NCI-H1092 treated with DMSO at 0.1 percent for 48 hours (cell line): ENCODE data around the gene AHR.
A peak's percentile ranks its signal among the peaks of the same experiment; 100 is the strongest.

ENCODE experiments used
- DNase-seq: peaks from one replicate; lab custom pipeline; 2025; lab: John Stamatoyannopoulos, UW

The AHR gene

DNA sequence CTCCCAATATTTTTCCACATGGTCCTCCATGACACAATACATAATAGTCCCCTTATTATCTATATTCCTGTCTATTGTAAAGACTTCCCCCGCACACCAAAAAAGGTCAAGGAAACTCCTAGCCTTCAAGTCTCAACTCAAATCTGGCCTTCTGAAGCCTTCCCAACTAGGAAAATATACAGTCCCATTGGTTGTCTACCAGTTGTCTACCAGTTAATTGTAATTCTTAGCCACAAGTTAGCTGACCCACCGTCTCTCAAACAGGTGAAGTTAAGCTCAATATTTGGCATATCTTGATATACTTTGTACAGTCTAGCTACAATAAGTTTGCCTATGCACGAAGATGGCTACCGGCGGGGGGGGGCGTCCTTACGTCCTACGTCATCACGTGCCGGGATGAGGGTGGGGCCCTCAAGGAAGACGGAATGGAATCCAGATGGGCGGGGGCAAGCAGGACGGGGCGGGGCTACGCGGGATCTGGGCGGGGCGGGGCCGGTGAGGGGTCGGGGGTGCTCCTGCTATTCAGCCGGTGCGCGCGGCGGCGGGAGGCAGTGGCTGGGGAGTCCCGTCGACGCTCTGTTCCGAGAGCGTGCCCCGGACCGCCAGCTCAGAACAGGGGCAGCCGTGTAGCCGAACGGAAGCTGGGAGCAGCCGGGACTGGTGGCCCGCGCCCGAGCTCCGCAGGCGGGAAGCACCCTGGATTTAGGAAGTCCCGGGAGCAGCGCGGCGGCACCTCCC is at the start of gene AHR:
Gene AHR (plus strand): TSS at position 551 of the 738 bp plus-strand sequence. CDS start 613 bp downstream, outside the sequence.
- DNase-seq: peak; percentile 88

DNA sequence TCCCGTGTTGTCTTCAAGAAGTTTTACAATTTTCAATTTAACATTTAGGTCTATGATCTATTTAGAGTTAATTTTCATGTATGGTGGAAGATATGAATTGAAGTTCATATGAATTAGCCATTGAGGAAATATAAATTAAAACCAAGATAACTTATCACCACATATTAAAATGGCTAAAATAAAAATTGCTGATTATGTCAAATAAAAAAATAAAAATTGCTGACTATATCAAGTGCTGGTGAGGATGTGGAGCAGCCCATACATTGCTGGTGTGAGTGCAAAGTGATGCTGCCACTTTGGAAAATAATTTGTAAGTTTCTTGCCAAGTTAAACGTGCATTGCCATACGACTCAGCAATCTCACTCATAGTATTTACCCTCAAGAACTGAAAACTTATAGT is 44.6 kb upstream of the AHR start:
- no peak for DNase-seq

DNA sequence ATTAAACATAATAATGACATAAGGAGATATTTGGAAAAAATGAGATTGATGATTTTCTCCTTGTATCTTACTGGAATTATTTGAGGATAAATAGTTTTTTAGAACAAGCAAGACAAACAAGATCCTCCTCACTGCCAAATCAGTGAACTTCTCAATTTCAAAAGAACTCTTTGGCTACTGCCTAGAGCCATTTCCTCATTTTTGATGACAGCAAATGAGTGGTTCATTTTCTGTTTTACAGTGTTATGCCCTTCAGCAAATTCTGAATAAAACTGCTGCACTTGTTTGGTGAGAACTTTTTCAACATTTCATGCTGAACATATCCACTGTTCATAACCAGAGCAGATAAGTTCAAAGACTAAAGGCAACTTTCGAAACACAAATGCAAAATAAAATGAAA is 42.5 kb upstream of the AHR start:
- DNase-seq: no peak

DNA sequence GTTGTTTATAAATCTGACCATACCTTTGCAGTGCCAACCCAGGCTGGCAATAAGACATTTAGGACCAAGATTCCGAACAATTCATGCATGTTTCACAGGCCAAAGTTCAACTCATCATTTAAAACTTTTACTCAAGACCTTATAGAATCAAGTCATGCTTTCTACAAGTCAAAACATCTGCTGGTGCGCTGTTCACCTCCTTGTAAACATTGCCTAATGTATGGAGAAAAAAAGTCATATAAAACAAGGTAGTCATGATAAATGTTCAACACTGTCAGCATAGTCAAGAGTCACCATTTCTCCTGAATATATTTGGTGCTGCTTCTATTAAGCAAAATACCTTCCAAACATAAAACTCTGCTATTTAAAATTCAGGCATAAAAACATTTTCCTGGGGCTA is 42.1 kb upstream of the AHR start:
- no peak for DNase-seq

DNA sequence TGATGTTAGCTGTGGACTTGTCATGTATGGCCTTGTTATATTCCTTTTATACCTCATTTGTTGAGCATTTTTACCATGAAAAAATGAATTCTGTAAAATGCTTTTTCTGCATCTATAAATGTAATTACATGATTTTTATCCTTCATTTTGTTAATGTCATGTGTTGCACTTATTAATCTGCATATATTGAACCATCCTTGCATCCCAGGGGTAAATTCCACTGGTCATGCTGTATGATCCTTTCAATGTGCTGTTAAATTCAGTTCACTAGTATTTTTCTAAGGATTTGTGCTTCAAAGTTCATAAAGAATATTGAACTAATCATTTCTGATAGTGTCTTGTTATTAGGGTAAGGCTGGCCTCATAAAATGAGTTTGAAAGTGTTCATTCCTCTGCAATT is 31.9 kb upstream of the AHR start:
- DNase-seq: no peak

DNA sequence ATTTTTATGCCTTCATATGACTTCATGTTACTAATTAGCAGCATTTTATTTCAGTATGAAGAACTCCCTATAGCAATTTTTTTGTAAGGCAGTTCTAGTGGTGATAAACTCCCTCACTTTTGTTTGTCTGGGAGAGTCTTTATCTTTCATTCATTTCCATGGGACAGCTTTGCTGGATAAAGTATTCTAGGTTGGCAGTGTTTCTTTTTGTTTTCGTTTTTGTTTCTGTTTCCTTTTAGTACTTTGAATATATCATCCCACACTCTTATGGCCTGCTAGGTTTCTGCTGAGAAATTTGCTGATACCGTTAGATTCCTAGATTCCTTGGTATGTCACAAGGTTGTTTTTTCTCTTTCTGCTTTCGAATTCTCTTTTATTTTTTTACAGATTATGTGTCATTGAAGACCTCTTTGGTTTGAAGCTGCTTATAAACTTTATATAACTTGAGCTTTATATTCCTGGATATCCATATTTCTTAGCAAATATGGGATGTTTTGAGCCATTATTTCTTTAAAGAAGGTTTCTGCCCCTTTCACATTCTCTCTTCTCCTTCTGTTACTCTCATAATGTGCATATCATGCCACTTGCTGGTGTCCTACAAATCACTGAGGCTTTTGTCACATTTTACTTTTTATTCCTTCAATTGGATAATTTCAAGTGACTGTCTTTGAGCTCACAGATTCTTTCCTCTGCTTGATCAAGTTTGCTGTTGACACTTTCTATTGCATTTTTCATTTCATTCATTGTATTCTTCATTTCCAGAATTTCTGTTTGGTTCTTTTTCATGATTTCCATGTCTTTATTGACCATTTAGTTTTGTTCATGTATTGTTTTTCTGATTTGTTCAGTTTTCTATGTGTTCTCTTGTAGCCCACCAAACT is 28.9 kb upstream of the AHR start:
- DNase-seq: no peak

DNA sequence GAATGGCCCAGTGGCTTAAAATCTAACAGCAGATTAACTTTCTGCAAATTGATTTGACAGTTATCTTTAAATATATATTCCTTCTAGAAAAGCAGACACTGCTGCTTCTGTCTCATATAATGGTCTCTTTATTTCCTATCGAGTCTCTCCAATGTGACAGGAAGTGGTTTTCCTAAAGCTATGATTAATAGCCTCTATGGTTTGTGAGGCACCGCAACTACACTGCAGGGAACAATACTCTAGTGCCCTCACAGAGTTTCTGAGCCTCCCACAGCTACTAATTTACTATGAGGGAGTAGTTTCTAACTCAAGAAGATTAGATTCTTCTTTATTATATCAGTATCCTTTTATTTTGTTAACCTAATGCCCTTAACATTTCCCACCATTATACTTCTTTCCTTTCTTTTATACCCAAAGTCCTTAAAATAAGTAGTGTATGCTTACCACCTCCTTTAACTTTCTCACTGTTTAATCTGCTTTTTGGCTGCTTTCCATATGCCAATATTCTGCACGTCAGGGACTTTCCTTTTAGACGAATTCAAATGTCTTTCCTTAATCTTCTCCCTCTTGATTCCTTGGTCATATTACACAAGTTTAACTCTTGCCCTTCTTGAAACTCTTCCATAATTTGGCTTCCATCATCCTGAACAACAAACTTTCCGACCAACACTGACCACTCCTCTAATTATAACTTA is 23.8 kb upstream of the AHR start:
- DNase-seq: no peak

DNA sequence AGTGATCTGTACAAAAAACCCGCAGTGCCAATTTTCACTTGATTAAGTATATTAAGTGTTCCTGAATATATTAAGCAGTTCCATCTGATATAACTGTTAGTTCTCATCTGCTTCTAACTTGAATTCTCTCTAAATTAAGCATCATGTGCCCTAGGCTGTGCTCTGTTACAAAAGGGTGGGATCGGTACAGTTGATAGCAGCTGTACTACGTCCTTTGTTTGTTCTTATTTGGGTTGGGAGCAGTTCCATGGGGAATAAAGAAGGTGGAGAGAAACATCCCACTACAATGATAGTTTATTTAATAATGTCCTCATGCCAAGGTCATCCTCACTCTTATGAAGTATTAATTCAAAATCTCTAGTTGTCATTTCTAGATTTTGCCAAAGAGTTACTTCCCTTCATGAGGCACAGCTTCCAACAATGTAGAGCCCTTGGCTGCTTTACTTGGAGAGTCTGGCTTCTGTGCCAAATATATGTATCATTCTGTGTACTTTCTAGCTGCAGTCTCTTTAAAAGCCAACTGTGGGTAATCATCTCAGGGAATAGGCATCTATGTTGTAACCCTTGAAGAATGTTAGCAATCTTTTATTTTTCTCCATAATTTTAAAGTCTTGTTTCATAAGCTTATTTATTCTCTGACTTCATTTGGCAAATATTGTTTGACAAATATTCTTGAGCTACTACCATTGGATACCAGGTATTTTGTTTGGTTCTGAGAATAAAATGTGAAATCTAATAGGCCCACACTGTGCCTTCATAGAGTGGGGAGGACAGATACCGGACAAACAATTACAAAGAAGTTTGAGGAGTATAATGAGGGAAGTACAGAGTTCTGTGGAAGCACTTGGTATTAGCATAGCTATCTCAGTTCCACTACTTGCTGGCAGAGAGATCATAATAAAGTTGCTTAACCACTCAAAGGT is 22.4 kb upstream of the AHR start:
- no peak for DNase-seq

DNA sequence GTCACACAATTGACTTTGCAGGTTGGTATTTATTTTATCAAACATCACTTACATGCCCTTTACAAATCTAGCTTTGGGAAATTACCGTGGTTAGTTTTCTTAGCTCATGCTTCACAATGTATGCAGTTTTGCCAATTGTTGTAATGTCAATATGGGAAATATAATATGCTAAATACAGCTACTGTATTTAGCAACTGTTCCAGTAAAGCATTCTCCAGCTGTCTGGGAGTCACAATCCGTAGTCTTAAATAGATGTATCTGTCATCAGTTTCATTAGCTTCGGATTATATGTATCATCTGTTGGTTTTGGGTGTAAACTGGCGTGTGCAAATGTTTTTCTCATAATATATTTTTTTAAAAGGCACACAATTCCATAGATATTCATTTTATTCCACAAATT is 19.4 kb upstream of the AHR start:
- DNase-seq: no peak

DNA sequence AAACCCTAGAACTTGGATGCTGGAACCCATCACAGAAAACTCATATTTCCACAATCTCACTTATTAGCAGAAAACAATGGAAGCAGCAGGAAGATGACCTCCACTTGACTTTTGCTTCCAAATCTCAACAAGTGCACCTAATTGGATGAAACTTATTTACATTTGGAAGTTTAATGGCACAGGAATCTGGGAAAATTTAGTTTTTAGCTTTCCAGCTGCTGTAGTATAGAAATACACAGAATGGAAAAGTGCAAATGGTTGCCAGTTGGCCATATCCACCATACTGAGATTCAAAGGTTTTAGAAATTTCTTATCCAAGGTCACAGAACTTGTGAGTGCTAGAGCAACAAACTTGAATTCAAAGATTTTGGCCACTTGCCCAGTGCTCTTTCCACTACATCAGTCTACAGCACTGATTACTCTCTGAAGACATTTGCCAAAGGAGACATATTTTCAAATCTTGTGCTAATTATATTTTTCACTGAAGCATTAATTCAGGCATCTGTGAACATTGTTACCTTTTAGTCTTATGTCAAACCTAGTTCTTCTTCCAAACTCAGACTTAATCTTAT is 9.3 kb upstream of the AHR start:
- DNase-seq: no peak

DNA sequence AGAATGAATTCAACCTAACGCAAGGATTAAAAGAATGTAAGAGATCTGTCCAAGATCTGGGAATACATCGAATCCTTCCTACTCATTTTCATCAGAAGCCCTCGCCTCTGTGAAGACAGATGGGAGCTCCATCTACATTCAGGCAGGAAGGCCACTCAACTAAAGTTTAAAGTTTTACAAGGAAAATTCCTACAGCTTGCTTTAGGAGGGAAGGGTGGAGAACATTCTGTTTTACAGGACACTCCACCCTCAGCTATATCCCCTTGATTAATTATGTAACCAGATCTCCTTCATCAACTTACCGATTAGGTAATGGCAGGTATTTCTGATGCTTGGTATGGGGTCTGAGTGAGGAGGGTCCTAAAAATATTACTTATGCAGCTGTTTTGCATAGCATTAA is 5.6 kb upstream of the AHR start:
- no peak for DNase-seq

DNA sequence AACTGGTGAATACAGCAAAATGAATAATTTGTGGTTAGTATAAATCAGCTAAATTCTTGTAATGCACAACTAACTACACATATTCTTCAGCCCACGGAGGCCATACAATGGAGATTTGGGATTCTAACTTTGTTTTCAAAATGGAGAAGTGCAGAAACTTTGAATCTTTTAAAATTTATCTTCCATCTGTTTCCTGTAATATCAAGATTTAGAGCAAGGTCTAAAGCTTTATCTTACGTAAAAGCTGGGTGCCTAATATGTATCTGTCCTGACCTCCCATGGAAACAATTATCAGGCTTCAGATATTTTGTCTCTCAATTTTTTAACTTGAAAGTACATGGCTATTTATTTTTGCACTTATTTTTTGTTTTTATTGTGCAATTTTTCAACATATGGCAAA is 5.0 kb upstream of the AHR start:
- no peak for DNase-seq

DNA sequence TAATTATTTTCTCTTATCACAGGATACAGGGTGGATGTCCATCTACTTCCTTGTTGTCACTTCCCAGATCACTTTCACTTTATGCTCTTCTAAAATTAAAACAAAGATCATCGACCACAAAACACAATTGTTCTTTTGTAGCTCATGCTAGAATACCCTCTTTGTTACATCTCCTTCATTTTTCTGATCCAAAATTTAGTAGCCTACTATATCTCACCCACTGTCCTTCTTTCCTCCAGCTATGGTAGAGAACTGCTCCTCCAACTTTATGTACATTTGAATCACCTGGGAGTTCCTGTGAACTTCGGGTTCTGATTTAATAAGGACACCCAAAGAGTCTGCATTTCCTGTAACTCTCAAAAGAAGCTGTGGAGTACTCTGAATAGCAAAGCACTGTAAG is 1.2 kb upstream of the AHR start:
- DNase-seq: no peak

DNA sequence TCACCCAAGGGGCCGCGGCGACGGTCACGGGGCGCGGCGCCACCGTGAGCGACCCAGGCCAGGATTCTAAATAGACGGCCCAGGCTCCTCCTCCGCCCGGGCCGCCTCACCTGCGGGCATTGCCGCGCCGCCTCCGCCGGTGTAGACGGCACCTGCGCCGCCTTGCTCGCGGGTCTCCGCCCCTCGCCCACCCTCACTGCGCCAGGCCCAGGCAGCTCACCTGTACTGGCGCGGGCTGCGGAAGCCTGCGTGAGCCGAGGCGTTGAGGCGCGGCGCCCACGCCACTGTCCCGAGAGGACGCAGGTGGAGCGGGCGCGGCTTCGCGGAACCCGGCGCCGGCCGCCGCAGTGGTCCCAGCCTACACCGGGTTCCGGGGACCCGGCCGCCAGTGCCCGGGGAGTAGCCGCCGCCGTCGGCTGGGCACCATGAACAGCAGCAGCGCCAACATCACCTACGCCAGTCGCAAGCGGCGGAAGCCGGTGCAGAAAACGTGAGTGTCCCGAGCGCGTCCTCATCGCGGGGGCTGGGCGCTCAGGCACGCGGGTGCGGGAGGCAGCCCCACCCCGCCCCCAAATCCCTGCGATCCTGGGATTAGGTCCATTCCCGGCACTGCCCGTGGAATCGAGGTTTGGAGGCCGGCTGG is 509 bp downstream of the AHR start:
- DNase-seq: peak; percentile 29

DNA sequence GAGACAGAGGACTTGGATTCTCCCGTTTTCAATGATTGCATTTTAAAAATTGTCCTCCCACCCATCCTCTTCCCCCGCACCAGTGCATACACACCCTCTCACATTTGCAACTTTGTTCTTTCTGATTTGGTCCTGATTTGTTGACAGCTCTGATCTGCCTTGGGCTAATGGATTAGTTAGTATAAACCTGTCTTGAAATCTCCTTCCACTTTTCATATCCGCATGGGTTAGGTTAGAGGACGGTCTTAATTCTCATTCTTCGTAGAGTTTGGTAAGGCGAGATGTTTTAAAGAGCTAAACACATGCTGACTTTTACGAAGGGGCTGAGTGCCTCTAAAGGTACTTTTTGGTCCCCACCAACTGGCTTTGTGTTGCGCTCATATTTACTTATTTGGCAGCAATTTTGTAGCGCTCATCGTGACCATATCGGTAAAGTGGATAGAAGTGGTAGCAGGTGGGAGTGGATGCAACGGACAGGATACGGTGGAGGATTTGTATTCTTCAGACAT is 1.1 kb downstream of the AHR start:
- DNase-seq: peak; percentile 29

DNA sequence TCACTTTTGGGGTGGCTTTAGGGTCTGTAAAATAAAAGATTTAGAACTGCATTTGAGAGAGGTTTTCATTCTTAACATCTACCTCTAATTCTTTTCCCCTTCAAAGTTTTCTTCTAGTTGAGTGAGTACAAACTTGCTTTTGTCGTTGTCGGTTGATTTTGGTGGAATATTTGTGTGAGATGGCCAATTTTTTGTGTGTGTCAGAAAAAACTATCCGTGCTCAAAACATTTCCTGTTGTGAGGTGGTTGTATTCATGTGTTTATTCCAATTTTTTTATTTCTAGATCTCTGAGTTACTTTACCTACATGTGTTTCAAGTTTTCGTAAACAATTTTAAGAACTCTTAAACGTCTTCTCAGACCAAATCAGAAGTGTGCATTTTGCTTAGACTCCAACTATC is 1.6 kb downstream of the AHR start:
- DNase-seq: no peak

DNA sequence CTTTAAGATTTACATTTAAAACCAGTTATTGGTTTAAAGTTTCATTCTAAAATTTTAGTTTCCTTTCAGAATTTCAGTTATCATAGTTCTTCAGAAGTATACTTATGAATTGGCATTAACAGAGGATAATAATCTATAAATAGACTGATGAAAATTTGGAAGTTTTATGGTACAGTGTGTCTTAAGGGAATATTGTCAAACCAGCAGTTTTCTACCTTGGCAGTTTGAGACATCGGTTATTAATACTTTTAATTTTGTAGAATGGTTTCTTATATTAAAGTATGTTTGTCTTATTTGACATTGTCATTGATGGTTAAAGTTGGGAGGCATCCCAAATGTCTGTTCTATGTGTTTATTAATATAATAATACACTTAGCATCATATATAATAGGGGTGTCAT is 2.0 kb downstream of the AHR start:
- DNase-seq: no peak

DNA sequence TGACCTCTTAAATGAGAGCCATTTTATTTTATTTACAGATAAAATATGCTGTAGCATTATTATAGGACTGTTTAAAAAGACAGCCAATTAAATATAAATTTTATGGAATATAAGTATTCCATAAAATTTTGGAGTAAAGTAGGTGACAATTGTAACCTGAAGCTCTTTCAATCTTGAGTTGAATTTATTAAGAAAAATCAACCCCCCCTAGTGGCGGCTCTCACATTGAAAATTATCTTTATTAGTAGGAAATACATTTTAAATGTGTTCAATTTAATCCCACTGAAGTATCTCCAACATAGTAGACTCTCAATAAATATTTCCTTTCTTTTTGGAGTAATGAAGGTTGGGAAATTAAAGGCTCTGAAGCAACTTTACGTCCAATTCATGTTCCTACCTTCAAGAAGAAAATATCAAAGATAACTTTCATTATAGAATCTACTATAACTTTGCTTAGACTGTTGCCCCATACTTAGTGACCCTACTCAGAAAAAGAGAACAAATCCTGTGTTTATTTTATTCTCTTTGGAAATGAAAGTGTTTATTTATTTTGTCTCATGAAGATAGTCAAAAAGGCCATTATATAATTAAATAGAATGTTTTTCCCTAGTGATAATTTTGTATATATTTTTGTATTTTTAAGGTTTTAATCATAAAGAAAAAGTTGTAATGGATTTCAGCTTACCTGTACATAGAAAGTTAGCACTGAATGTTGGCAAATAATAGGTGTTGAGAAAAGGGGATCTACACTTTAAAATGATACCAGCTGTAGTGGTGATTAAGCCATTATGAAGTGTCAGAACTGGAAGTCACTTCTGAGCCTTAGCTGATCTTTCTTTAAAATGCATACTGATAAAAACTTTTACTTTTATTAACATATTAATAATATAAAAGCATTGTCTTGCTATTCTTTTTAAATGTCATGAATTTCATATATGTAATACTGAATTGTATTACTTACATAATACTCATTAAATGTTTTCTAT is 3.3 kb downstream of the AHR start:
- peak; percentile 35 for DNase-seq

DNA sequence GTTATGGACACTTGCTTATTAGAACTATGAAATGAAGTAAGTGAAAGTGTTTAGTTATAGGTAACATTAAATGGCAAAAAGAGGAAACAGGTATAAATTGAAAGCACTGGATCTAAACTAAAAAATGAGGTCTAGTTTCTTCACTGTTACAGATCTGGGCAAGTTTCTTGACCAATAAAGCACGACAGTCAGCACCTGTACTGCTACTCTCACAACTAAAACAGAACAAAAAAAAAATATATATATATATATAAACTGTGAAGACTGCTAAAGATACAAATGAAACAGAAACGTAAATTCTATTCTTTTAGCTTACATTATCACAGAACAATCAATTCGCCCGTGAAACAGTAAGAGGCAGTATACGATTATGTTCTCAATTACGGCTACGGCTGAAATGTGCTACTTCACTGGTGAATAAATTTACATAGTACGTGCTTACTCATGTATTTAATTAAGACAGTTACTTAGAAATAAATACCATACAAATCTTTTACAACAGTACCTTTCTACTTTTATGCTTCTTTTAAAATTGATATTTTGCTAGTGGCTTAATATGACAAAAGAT is 4.2 kb downstream of the AHR start:
- DNase-seq: peak; percentile 13
